GM18505 (cell line): Measurements from ENCODE around the gene RPGR.

Experiments
- ATAC-seq: cut with Tn5 transposase; IDR thresholded peaks from one replicate; pipeline ENCODE4 v1.9.1; 2021; ENCODE audit not compliant: unreplicated experiment
- POLR2A ChIP-seq: IDR thresholded peaks from 4 replicates; pipeline ENCODE4 v1.6.1; 2011; ENCODE audit warnings: borderline replicate concordance; ENCODE audit not compliant: insufficient read depth, insufficient read length; ENCODE audit errors: extremely low read depth

The RPGR gene

DNA sequence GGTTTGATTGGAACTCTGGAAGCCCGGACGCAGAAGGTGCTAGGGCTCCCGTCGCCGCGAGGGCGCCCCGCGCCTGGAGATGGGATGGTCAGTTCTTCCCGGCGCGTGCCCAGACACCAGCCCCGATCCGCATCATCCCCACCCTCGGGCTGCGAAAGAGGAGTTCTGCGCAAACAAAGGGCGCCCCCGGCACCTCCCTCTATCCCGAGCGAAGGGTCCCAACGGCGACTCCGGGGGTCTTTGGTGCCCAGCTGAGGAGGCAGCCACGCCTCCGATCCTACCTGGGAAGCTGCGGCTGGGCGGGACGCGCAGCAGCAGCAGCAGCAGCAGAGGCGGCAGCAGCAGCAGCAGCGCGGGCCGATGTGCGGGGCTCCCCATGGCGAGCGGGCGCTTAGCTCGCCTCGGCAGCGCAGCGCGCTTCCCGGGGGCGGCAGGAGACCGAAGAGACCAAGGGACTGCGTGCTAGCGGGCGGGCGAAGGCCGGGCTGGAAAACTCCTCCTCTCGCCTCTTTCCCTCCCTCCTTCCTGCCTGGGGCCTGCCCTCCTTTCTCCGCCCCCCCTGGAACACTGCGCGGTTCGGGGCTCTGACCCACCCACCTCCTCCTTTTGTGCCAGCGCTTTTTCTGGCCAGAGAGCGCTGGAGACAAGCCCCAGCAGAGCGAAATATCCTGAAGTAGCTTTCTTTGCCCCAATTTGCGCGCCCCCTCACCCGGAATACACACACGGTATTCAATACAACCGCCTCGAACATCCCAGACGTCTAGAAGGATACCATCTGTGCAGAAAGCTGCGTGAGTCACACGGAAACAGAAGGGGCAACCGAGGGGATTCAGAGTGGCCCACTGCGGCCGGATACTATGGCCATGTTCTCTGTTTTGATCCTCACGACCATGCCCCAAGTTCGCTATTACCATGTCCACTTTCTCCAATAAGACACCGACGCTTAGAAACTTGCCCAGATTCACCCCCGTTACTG is 106.6 kb downstream of the RPGR start, which contains the start of gene SRPX:
Gene SRPX, minus strand, starts transcription at position 457 of the 976 bp plus-strand sequence. Its CDS starts 79 bp downstream, at position 378.
- no peak for TF ChIP-seq POLR2A
- no peak for ATAC-seq

DNA sequence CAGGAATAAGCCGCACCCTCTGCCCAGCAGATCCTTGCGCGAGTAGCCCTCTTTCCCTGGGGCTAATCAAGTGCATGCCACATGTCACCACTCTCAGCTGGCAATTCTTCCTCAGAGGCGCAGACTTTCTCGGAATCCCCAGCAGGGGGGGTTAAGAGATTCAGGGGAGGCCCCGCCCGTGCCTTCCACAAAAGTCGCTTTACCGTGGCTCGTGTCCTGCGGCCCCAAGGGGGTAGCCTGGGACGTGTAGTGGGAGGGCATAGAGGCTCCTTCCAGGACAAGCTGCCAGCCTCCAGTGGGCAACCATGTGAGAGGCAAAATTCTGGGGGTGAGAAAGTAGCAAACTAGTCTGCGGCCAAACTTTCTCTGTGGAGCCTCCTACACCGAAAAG is 107.3 kb downstream of the RPGR start:
- no peak for ATAC-seq
- TF ChIP-seq POLR2A, result no peak
